Measurements from ENCODE around the gene SEMA6B.
"Not testable (repeated sequence)": the region's sequence is repeated elsewhere in the genome, so short reads cannot be mapped to it uniquely, and the experiment has no call there.

The SEMA6B gene

DNA sequence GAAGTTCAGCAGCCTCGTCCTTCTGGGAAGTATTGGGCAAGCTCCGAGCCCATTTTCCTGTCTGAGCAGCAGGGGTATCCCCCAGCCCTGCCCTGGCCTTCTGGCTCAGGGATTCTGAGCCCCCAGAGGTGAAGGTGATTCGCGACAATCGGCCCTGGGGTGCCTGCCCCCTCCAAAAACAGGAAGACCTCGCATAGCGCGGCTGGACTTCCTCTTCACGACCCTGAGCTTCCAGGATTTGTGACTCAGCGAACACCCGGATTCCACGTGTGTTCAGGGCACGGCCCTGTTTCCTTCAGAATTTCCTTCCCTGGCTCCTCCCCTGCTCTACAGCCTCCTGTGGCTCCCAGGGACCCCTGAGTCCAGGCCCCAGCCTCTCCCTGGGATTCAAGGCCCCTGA lies at the start of gene SEMA6B:
TSS of gene SEMA6B (minus strand) at position 116 of the 400 bp plus-strand sequence. CDS start 1,227 bp downstream, outside the sequence.
- DNase-seq: no peak

- peak; percentile 11 to 62 for DNase-seq
Observed at GRCh38 chr19:4606921-4607678, 47.6 kb upstream of the SEMA6B start.

DNA sequence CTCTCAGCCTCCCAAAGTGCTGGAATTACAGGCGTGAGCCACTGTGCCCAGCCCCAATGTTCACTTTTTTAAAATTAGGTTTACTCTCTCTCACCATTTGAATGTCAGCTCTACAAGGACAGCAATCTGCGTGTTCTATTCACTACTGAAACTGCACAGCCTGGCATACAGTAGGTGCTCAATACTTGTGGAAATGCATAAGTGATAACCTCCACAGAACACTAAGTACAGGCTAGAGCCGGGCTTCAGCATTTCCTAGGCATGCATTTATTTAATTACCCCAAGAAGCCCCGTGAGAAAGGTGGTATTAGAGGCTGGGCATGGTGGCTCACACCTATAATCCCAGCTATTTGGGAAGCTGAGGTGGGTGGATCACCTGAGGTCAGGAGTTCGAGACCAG lies 46.7 kb upstream of the SEMA6B start:
- no peak for DNase-seq

- DNase-seq: no peak
Observed at GRCh38 chr19:4604912-4605311, 45.4 kb upstream of the SEMA6B start.

DNA sequence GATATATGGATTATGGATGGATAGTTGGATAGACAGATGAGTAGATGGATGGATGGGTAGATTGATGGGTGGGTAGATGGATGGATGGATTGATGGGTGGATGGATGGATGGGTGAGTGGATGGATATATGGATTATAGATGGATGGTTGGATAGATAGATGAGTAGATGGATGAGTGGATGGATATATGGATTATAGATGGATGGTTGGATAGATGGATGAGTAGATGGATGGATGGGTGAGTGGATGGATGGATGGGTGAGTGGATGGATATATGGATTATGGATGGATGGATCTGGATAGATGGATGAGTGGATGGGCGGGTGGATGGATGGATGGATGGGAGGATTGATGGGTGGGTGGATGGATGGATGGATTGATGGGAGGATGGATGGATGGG lies 43.4 kb upstream of the SEMA6B start:
- no peak for DNase-seq

DNA sequence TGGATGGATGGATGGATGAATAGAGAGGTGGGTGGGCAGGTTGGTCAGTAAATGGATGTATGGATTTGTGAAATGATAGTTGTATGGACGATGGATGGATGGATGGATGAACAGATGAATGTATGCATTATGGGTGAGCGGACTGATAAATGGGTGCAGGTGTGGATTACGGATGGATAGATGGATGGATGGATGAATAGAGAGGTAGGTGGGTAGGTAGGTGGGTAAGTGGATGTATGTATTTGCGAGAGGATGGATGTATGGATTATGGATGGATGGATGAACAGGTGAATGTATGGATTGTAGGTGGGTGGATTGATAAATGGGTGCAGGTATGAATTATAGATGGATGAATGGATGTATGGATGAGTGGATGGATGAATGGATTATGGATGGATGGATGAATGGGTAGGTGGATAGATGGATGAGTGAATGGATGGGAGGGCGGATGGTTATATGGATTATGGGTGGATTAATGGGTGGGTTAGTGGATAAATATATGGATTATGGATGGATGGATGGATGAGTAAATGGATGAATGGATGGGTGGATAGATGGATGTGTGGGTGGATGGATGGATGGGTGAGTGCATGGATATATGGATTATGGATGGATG lies 42.8 kb upstream of the SEMA6B start:
- DNase-seq: no peak

DNA sequence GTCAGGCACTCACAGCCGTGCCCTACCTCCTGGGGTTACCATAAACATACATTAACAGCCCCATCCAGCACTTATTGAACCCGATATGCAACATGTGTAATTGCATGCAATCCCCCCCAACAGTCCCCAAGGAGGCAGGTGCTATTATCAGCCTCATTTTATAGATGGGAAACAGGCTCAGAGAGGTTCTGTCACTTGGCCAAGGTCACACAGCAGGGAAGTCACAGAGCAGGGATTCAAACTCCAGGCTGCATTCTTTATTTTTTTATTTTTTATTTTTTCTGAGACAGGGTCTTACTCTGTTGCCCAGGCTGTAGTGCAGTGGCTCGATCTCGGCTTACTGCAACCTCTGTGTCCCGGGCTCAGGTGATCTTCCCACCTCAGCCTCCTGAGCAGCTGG lies 41.4 kb upstream of the SEMA6B start:
- DNase-seq: no peak

- no peak for DNase-seq
Observed at GRCh38 chr19:4600082-4600481, 40.6 kb upstream of the SEMA6B start.

DNA sequence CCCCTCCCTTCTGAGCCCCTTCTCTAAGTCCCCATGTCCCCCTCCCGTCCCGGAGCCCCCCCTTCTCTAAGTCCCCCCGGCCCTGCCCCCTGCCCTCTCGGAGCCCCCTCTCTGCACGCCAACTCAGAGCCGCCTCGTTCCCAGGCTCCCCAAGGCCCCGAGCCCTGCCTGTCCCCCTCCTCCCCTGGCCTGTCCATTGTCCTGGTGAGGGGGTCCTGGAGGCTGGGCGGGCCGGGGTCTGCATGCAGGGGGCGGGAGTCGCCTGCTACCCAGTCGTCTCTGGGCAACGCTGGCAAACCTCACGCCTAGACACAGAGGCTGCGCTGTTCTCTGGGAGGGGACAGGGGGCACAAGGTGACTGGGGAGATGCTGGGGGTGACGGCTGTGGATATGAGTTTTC lies 39.2 kb upstream of the SEMA6B start:
- no peak for DNase-seq

DNA sequence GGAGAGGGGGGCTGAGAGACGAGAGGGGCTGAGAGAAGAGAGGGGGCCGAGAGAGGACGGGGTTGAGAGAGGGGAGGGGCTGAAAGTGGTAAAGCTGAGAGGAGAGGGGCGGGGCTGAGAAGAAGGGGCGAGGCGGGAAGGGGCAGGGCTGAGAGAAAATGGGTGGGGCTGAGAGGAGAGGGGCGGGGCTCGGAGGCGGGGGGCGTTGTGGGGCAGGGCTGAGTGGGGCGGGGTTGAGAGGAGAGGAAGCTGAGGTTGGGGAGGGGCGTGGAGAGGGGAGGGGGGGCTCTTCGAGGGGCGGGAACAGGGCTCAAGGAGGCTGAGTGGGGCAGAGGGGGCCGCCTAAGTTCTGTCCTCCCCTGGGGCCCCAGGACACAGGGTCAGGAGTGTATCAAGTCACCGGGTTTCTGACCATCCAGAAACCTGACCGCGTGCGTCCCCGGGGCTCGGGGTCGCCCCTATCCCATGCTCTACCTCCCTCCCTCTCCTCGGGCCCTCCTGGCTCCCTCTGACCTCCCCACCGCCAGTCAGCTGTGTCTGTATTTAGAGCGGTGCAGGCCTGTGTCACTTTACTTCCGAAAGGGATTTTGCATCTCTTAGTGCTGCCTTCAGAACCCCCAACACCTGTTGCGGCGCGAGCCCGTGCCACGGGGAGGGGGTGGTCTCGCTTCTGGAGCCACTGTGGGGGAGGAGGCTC lies 38.6 kb upstream of the SEMA6B start:
- peak in 1 of 2 experiments; percentile 24 for DNase-seq

DNA sequence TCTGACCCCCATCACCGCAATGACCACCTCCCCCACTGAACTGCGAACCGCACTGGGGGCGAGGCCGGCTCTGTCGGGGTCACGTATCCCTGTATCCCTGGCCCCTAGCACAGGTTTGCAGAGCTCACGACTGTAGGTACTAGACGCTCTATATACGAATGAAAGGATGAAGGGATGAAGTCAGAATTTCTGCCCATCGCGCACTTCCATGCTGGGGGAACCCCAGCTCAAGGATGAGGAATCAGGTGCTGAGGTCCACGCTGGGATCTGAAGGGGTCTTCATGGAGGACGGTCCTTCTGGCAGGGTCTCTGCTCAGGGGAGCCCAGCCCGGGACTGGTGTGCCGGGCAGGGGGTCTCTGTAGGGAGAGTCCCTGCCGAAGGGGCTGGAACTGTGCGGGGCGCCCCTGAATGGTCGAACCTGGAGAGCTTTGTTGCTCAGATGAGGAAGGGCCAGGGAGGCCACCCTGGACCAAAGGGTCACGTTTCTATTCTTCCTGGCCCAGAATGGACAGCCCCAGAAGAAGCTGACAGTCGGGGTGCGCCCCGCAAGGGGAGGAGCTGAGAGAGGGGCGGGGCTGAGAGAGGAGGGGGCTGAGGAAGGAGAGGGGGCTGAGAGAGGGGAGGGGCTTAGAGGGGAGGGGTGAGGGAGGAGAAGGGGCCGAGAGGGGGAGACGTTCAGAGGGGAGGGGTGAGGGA lies 37.9 kb upstream of the SEMA6B start:
- DNase-seq: no peak

DNA sequence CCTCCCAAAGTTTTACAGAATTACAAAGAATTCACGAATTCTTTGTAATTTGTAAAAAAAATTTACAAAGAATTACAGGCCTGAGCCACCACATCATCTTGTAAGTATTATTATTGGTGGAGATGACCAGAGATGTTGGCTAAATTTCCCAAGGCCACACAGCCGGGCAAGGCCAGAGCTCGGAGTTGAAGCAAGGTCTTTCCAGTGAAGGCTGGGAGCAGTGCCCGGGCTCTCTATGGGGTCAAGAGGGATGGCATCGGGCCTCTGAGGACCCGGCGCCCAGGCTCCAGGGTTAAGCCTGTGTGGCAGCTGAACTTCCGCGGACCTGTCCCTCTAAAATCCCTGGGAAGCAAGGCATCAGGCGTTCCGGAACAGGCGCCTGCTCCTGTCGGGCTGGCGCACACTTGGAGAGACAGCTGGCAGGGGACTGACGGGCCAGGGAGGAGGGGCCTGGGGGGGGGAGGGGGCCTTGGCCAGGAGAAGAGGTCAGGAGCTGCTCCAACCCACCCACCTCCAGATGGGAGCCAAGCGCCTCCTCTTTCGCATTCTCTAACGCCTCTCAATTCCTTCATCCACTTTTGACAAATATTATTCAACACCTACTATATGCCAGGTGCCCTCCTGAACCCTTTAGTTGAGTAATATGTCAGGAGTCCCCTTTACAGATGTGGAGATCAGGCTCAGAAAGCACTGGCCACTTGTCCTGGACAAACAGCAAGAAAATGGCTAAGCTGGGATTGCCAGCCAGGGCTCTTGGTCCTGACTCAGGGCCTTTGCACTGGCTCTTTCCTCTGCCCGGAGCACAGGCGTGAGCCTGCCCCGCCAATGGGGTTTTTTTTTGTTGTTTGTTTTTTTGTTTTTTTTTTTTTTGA lies 36.8 kb upstream of the SEMA6B start:
- no peak for DNase-seq

DNA sequence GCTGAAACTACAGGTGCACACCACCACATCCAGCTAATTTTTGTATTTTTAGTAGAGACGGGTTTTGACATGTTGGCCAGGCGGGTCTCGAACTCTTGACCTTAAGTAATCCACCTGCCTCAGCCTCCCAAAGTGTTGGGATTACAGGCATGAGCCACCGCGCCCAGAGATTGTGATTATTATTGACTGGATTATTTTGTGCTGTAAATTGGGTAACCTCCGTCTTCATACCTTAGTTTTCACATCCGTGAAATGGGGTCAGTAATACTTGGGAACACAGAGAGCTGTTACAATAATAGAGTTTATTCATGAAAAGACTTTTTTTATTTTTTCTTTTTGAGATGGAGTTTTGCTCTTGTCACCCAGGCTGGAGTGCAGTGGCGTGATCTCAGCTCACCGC lies 35.7 kb upstream of the SEMA6B start:
- not testable (repeated sequence) for DNase-seq

DNA sequence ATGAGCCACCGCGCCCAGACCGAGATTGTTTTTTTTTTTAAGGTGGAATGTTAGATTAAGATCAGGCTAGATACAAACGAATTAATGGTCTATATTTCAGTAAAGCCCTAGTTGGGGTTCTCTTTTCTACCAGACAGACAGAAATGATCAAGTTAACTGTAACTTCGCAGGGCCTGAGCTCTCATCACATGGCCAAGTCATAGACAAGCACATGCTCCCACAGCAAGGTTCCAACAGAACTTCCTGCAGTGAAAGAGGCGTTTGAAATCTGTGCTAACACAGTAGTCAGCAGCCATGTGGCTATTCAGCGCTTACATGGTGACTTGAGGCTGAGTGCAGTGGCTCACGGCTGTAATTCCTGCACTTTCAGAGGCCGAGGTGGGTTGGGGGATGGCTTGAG lies 34.7 kb upstream of the SEMA6B start:
- no peak for DNase-seq

GRCh38 chr19:4593409-4593851 lies 33.9 kb upstream of the SEMA6B start:
- DNase-seq: no peak

- no peak for DNase-seq
Observed at GRCh38 chr19:4592445-4592844, 33.0 kb upstream of the SEMA6B start.

DNA sequence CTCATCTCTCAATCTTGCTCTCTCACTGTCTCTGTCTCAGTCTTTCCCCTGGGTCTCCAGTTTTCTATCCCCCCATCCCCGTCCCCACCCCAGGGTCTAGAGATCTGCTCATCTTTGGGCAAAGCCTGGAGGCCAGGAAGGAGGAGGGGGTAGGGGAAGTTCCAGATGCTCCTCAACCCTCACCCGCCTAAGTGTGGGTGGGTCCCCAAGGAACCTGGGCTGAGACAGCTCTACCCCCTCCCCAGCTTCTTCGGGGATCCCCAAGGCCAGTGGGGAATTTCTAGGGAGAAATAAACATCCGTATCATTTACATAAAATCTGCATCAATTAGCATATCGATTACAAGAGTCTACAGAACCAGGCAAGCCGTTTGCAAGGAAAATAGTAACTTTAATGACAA lies 31.8 kb upstream of the SEMA6B start:
- no peak for DNase-seq

DNA sequence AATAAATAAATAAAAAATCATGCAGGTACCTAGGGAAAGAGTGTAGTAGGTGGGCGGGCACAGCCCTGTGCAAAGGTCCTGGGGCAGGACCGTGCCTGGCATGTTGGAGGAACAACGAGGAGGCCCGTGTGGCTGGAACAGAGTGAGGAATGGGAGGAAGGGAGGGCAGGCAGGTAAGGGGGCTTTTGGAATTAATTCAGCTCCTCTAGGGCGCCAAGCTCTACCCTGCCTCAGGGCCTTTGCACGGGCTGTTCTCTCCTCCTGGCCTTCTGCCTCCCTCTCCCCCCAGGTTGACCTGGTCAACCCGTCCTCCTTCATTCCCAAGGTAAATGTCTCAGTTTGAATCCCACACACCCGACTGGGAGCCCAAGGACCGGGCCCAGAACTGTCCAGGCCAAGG lies 31.1 kb upstream of the SEMA6B start:
- DNase-seq: no peak

GRCh38 chr19:4589579-4590410 lies 30.3 kb upstream of the SEMA6B start:
- no peak for DNase-seq

DNA sequence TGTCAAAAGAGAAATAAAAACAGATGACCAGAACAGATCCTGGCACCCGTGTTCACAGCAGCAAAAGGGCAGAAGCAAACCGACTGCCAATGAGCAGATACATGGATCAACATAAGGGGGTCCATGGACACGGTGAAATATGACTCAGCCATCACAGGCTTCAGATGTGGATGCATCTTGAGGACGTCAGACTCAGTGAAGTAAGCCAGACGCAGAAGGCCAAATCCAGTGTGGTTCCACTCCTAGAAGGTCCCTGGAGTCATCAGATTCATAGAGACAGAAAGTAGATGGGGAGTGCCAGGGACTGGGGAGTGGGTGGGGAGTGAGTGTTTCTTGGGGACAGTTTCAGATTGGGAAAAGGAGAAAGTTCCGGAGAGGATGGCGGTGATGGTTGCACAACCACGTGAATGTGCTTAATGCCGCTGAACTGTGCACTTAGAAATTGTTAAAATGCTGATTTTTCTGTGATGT lies 28.8 kb upstream of the SEMA6B start:
- DNase-seq: no peak

DNA sequence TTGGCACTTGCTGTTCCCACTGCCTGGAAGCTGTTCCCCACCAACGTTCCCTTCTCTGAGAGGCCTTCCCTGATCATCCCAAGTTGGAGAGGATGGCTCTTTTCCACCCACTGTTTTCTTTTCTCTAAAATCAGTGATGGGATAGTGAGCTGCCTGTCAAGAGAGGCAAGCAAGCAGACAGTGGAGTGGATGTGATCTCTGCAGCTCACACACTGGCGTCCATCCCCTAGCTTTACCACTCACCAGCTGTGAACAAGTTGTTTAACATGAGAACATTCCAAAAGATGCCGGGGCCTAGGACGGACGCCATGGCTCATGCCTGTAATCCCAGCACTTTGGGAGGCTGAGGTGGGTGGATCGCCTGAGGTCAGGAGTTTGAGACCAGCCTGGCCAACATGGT lies 28.0 kb upstream of the SEMA6B start:
- DNase-seq: no peak

All from NCI-H187 (cell line).